Measurements from ENCODE around the gene WFDC1.

The WFDC1 gene

GRCh38 chr16:84319146-84319760 is 24.6 kb downstream of the WFDC1 start:
- TF ChIP-seq, protein P1, sequence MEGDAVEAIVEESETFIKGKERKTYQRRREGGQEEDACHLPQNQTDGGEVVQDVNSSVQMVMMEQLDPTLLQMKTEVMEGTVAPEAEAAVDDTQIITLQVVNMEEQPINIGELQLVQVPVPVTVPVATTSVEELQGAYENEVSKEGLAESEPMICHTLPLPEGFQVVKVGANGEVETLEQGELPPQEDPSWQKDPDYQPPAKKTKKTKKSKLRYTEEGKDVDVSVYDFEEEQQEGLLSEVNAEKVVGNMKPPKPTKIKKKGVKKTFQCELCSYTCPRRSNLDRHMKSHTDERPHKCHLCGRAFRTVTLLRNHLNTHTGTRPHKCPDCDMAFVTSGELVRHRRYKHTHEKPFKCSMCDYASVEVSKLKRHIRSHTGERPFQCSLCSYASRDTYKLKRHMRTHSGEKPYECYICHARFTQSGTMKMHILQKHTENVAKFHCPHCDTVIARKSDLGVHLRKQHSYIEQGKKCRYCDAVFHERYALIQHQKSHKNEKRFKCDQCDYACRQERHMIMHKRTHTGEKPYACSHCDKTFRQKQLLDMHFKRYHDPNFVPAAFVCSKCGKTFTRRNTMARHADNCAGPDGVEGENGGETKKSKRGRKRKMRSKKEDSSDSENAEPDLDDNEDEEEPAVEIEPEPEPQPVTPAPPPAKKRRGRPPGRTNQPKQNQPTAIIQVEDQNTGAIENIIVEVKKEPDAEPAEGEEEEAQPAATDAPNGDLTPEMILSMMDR (IDR thresholded peaks at IDR 0.05; ENCODE audit: insufficient read depth, missing control alignments): no peak
- no peak for FAIRE-seq

GRCh38 chr16:84320511-84320910 is 25.8 kb downstream of the WFDC1 start:
- FAIRE-seq: no peak
- no peak for DNase-seq (ENCODE audit: insufficient read length, low spot score)
- TF ChIP-seq, protein P1 (IDR thresholded peaks at IDR 0.05; ENCODE audit: insufficient read depth, missing control alignments): no peak

More at GRCh38 chr16:84319146-84319760, 24.6 kb downstream of the WFDC1 start:
- no peak for DNase-seq (ENCODE audit: insufficient read length, low spot score)

- DNase-seq (ENCODE audit: insufficient read length, low spot score) (no peak), FAIRE-seq (no peak)
- TF ChIP-seq, protein P1 (IDR thresholded peaks at IDR 0.05; ENCODE audit: insufficient read depth, missing control alignments): no peak
Observed at GRCh38 chr16:84321932-84322331, 27.3 kb downstream of the WFDC1 start.

GRCh38 chr16:84322749-84323148 is 28.1 kb downstream of the WFDC1 start:
- FAIRE-seq (no peak), DNase-seq (ENCODE audit: insufficient read length, low spot score) (no peak)
- TF ChIP-seq, protein P1 (IDR thresholded peaks at IDR 0.05; ENCODE audit: insufficient read depth, missing control alignments): no peak

DNA sequence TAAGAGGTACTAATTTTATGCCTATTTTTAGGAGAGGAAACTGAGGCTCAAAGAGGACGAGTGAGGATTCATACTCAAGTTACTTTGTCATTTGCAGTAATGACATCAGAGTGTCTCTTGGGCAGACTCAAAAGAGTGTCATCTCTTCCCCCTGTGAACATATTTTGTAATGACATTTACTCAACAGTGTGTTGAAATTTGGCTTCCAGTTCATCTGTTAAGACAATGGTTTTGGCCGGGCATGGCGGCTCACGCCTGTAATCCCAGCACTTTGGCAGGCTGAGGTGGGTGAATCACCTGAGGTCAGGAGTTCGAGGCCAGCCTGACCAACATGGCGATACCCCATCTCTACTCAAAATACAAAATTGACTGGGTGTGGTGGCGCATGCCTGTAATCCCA is 28.9 kb downstream of the WFDC1 start:
- DNase-seq (ENCODE audit: insufficient read length, low spot score) (no peak), FAIRE-seq (no peak)
- TF ChIP-seq, protein P1 (IDR thresholded peaks at IDR 0.05; ENCODE audit: insufficient read depth, missing control alignments): no peak

DNA sequence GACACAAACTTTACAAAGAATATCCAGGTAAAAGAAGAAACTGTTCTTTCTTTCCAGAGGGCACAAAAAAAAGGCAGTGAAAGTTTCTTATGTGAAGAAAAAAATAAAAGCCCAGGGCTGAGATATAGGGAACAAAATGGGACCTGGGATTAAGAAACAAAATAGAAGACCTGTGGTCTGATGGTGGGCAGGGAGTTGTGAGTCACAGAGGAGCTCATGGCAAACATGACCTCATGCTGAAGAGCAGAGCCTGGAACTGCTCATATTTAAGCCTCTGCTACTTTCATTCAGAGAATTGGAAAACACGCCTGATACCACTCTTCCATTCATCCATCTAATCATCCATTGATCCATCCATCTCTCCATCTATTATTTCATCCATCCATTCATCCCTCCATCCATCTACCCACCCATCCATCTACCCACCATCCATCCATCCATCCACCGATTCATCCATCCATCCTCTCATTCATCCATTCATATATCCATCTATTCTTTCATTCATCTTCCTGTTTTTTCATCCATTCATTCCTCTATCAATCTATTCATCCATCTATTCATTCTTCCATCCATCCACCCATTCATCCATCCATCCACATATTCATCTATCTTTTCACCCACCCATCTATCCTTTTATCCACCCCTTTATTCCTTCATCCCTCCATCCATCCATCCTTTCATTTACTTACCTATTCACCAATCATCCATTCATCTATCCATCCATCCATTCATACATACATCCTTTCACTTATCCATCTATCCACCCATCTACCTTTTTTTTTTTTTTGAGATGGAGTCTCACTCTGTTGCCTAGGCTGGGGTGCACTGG is 30.0 kb downstream of the WFDC1 start:
- DNase-seq (ENCODE audit: insufficient read length, low spot score) (no peak), FAIRE-seq (no peak)
- TF ChIP-seq, protein P1 (IDR thresholded peaks at IDR 0.05; ENCODE audit: insufficient read depth, missing control alignments): no peak

GRCh38 chr16:84326545-84326944 is 31.9 kb downstream of the WFDC1 start:
- no peak for DNase-seq (ENCODE audit: insufficient read length, low spot score)
- no peak for FAIRE-seq

More at GRCh38 chr16:84326545-84326944, 31.9 kb downstream of the WFDC1 start:
- TF ChIP-seq, protein P1 (IDR thresholded peaks at IDR 0.05; ENCODE audit: insufficient read depth, missing control alignments): no peak

All from D721Med (cell line).